Vagina (tissue), 2 donors: Measurements from ENCODE around the gene YEATS4. TPM values are rescaled to one million over a fixed set of nuclear protein-coding genes. Genes with fewer than 3 reads are reported as not detected.

ENCODE experiments used
- DNase-seq, 2 donors: peaks; one replicate each; pipeline ENCODE4 v3.0.0-alpha.2; 2017; ENCODE audit errors: extremely low spot score in 2 of 2
- H3K27ac ChIP-seq: fragments of 200-600 bp; sonication (generic); one replicate; pipeline ENCODE4 v1.5.1; 2019
- H3K27me3 ChIP-seq: fragments of 200-600 bp; sonication (generic); one replicate; pipeline ENCODE4 v1.5.1; 2019
- H3K36me3 ChIP-seq, 2 donors: fragments of 200-600 bp; sonication (generic); one replicate each; pipeline ENCODE4 v1.5.1; 2017 to 2019
- H3K4me1 ChIP-seq: fragments of 200-600 bp; sonication (generic); one replicate; pipeline ENCODE4 v1.5.1; 2019
- H3K4me3 ChIP-seq, 2 donors: fragments of 200-600 bp; sonication (generic); 1 replicate in 1 of 2; 2 replicates in 1 of 2; pipeline ENCODE4 v1.5.1; 2016 to 2019
- H3K9me3 ChIP-seq: fragments of 200-600 bp; sonication (generic); one replicate; pipeline ENCODE4 v1.5.1; 2019
- CTCF ChIP-seq, 3 experiments: fragments of 450-650 bp in 2 of 3; fragments of 200-600 bp in 1 of 3; sonication (generic) in 1 of 3; IDR thresholded peaks; one replicate each; pipeline ENCODE4 v1.5.1; 2017 to 2019; ENCODE audit warnings: antibody characterized with exemption in 3 of 3, mild to moderate bottlenecking in 2 of 3, moderate library complexity in 2 of 3
- POLR2A ChIP-seq, 2 donors: fragments of 450-650 bp; IDR thresholded peaks; one replicate each; pipeline ENCODE4 v1.6.1; 2017; ENCODE audit warnings: antibody characterized with exemption in 2 of 2, mild to moderate bottlenecking in 2 of 2, moderate library complexity in 2 of 2
- POLR2AphosphoS5 ChIP-seq, 2 donors: sonication (generic); formaldehyde crosslinking; IDR thresholded peaks; one replicate each; pipeline ENCODE4 v1.9.0; 2017; ENCODE audit warnings: antibody characterized with exemption in 2 of 2, mild to moderate bottlenecking in 2 of 2, low read depth in 1 of 2; ENCODE audit not compliant: insufficient read depth in 1 of 2
- intact Hi-C: fragments of 100-400 bp; cut with DNase I; formaldehyde crosslinking; loops from one replicate; pipeline ENCODE4 v1.15.1; 2023
- total RNA-seq: library from RNA; depleted of rRNA; stranded (reverse); fragments of >200 nt; gene quantifications from one replicate; pipeline ENCODE4 v1.2.3, GENCODE V29; 2016

The YEATS4 gene
- total RNA-seq, 1 donor from 2014 or later = 6.1 TPM

- Histone ChIP-seq H3K36me3 (no peaks in the 10 kb centered on the region), H3K9me3 (no peaks in the 10 kb centered on the region), H3K4me3 (peak overlapping the region; percentile 33 to 38), H3K27ac (no peak overlapping the region), H3K27me3 (no peaks in the 10 kb centered on the region), H3K4me1 (peaks cover 6% of the 10 kb centered on the region)
- DNase-seq = no peak
- no peak for TF ChIP-seq POLR2AphosphoS5 (IDR thresholded peaks at IDR 0.05; ENCODE audit: insufficient read depth in 1 of 2, low read depth in 1 of 2)
- no peak for TF ChIP-seq POLR2A (IDR thresholded peaks at IDR 0.05)
- no peak for TF ChIP-seq CTCF (IDR thresholded peaks at IDR 0.05)
- intact Hi-C loops = no loop called here
Measured at GRCh38 chr12:69331519-69331908, 28.0 kb upstream of the YEATS4 start.

- TF ChIP-seq CTCF (IDR thresholded peaks at IDR 0.05) (no peak), POLR2AphosphoS5 (IDR thresholded peaks at IDR 0.05; ENCODE audit: insufficient read depth in 1 of 2, low read depth in 1 of 2) (no peak), POLR2A (IDR thresholded peaks at IDR 0.05) (no peak)
- Histone ChIP-seq H3K36me3 (no peaks in the 10 kb centered on the region), H3K4me3 (no peak overlapping the region), H3K27ac (no peak overlapping the region), H3K9me3 (no peaks in the 10 kb centered on the region), H3K4me1 (peaks cover 6% of the 10 kb centered on the region), H3K27me3 (no peaks in the 10 kb centered on the region)
- no peak for DNase-seq
- intact Hi-C loops = no loop called here
Measured at GRCh38 chr12:69331909-69332684, 27.4 kb upstream of the YEATS4 start.

- Histone ChIP-seq H3K27ac (no peak overlapping the region), H3K4me1 (peaks cover 6% of the 10 kb centered on the region), H3K27me3 (no peaks in the 10 kb centered on the region), H3K36me3 (no peaks in the 10 kb centered on the region), H3K4me3 (no peak overlapping the region), H3K9me3 (no peaks in the 10 kb centered on the region)
- intact Hi-C loops = no loop called here
- TF ChIP-seq POLR2A (IDR thresholded peaks at IDR 0.05) (no peak), POLR2AphosphoS5 (IDR thresholded peaks at IDR 0.05; ENCODE audit: insufficient read depth in 1 of 2, low read depth in 1 of 2) (no peak), CTCF (IDR thresholded peaks at IDR 0.05) (no peak)
- DNase-seq = no peak
Measured at GRCh38 chr12:69332815-69333358, 26.7 kb upstream of the YEATS4 start.

GRCh38 chr12:69334158-69334557 is 25.4 kb upstream of the YEATS4 start:
- intact Hi-C loops = no loop called here
- Histone ChIP-seq H3K36me3 (no peaks in the 10 kb centered on the region), H3K27ac (no peak overlapping the region), H3K4me1 (peaks cover 6% of the 10 kb centered on the region), H3K4me3 (no peak overlapping the region), H3K27me3 (no peaks in the 10 kb centered on the region), H3K9me3 (no peaks in the 10 kb centered on the region)
- TF ChIP-seq POLR2AphosphoS5 (IDR thresholded peaks at IDR 0.05; ENCODE audit: insufficient read depth in 1 of 2, low read depth in 1 of 2) (no peak), POLR2A (IDR thresholded peaks at IDR 0.05) (no peak)
- DNase-seq = no peak

- Histone ChIP-seq H3K27ac (no peak overlapping the region), H3K4me3 (no peak overlapping the region), H3K9me3 (no peaks in the 10 kb centered on the region), H3K27me3 (no peaks in the 10 kb centered on the region), H3K4me1 (no peaks in the 10 kb centered on the region), H3K36me3 (no peaks in the 10 kb centered on the region)
- DNase-seq = no peak
- intact Hi-C loops = no loop called here
- no peak for TF ChIP-seq POLR2AphosphoS5 (IDR thresholded peaks at IDR 0.05; ENCODE audit: insufficient read depth in 1 of 2, low read depth in 1 of 2)
- no peak for TF ChIP-seq POLR2A (IDR thresholded peaks at IDR 0.05)
- TF ChIP-seq CTCF (IDR thresholded peaks at IDR 0.05) = no peak
Measured at GRCh38 chr12:69337311-69338090, 22.0 kb upstream of the YEATS4 start.
